Gastroesophageal sphincter (tissue), 3 donors: ENCODE measurements around the gene IPO4.

ENCODE experiments used
- CTCF ChIP-seq, 4 experiments: fragments of 200-600 bp in 2 of 4; fragments of 450-650 bp in 2 of 4; sonication (generic) in 1 of 4; IDR thresholded peaks; one replicate each; pipeline ENCODE4 v1.5.1; 2017 to 2019; ENCODE audit warnings: antibody characterized with exemption in 4 of 4, mild to moderate bottlenecking in 2 of 4, moderate library complexity in 2 of 4
- POLR2A ChIP-seq, 2 donors: fragments of 450-650 bp; IDR thresholded peaks; one replicate each; pipeline ENCODE4 v1.6.1; 2017; ENCODE audit warnings: antibody characterized with exemption in 2 of 2, mild to moderate bottlenecking in 2 of 2, moderate library complexity in 1 of 2
- POLR2AphosphoS5 ChIP-seq: sonication (generic); formaldehyde crosslinking; IDR thresholded peaks from one replicate; pipeline ENCODE4 v1.6.1; 2017; ENCODE audit warnings: antibody characterized with exemption

GRCh38 chr14:24145219-24145618, 43.4 kb downstream of the IPO4 start:
- TF ChIP-seq CTCF (IDR thresholded peaks at IDR 0.05): no peak
- no peak for TF ChIP-seq POLR2A (IDR thresholded peaks at IDR 0.05)
- no peak for TF ChIP-seq POLR2AphosphoS5
